Lower leg skin (tissue), 3 donors: Measurements from ENCODE around the gene MYBPC1.

ENCODE experiments used
- POLR2A ChIP-seq, 2 donors: fragments of 450-650 bp; IDR thresholded peaks; one replicate each; pipeline ENCODE4 v1.6.1; 2016 to 2017; ENCODE audit warnings: antibody characterized with exemption in 2 of 2, mild to moderate bottlenecking in 1 of 2, moderate library complexity in 1 of 2
- TF ChIP-seq, protein P1 (sequence below), 3 donors: fragments of 450-650 bp; IDR thresholded peaks; one replicate each; pipeline ENCODE4 v1.5.1; 2016; ENCODE audit warnings: antibody characterized with exemption in 3 of 3, mild to moderate bottlenecking in 3 of 3, moderate library complexity in 2 of 3

DNA sequence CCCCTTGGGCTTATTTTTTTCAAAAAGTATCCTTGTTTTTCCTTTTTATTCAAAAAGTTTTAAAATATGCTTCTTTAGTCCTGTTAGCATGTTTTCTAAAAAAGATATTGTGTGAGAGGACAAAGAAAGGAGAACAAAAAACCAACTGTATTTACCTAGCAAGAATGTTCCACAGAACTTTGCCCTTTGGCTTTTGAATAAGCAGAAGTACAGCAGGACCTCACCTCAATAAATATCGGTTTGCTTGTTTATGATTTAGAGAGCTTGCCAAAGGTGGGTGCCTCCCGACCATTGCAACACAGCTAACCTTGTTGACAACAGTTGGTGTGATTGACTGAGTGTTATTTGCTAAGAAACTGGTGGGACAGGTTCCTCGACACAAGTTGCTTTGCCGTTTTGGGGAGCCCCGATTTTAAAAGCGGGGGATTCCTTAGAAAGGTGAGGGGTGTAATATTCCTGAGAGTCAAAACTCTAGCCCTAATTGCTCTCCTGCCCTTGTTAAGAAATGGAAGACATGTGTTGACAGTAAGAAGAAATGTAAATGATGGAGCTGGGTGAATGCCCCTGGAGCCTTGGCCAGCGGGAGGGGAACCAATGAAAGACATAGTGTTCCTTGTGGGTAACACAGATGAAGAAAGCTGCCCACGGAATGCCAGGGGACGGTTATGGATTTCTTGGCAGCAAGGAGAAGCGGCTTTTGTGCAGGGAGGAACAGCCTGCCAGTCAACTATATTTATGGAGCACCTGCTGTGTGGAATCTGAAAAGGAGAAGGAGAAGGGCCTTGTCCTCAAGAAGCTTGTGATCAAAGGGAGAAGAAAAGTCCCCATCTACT lies 13.7 kb downstream of the MYBPC1 start:
- TF ChIP-seq, protein P1, sequence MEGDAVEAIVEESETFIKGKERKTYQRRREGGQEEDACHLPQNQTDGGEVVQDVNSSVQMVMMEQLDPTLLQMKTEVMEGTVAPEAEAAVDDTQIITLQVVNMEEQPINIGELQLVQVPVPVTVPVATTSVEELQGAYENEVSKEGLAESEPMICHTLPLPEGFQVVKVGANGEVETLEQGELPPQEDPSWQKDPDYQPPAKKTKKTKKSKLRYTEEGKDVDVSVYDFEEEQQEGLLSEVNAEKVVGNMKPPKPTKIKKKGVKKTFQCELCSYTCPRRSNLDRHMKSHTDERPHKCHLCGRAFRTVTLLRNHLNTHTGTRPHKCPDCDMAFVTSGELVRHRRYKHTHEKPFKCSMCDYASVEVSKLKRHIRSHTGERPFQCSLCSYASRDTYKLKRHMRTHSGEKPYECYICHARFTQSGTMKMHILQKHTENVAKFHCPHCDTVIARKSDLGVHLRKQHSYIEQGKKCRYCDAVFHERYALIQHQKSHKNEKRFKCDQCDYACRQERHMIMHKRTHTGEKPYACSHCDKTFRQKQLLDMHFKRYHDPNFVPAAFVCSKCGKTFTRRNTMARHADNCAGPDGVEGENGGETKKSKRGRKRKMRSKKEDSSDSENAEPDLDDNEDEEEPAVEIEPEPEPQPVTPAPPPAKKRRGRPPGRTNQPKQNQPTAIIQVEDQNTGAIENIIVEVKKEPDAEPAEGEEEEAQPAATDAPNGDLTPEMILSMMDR (IDR thresholded peaks at IDR 0.05): no peak
- TF ChIP-seq POLR2A (IDR thresholded peaks at IDR 0.05): no peak
